Liver (tissue), 9 donors: Measurements from ENCODE around the gene FRYL. TPM values are rescaled to one million over a fixed set of nuclear protein-coding genes. Genes with fewer than 3 reads are reported as not detected.

Source experiments
- DNase-seq: peaks from one replicate; pipeline ENCODE4 v3.0.0-alpha.2; 2017; ENCODE audit warnings: low spot score
- H3K27ac ChIP-seq, 2 donors: one replicate each; pipeline ENCODE4 v1.7.0; 2013; ENCODE audit warnings: inconsistent platforms in 2 of 2, low read length in 2 of 2, control low read depth in 1 of 2, low read depth in 1 of 2, mild to moderate bottlenecking in 1 of 2
- H3K27me3 ChIP-seq, 4 donors: one replicate each; pipeline versions ENCODE4 v1.6.1 to v1.7.0; 2013; ENCODE audit warnings: low read length in 3 of 4, inconsistent platforms in 1 of 4, mild to moderate bottlenecking in 1 of 4, moderate library complexity in 1 of 4; ENCODE audit not compliant: control insufficient read depth in 4 of 4, insufficient read depth in 4 of 4
- H3K36me3 ChIP-seq, 4 donors: one replicate each; pipeline versions ENCODE4 v1.6.1 to v1.7.0; 2013; ENCODE audit warnings: low read length in 3 of 4, mild to moderate bottlenecking in 3 of 4, low read depth in 1 of 4, moderate library complexity in 1 of 4; ENCODE audit not compliant: control insufficient read depth in 4 of 4, insufficient read depth in 3 of 4
- H3K4me1 ChIP-seq, 4 donors: one replicate each; pipeline versions ENCODE4 v1.6.1 to v1.7.0; 2013; ENCODE audit warnings: low read length in 3 of 4, mild to moderate bottlenecking in 3 of 4, moderate library complexity in 1 of 4; ENCODE audit not compliant: control insufficient read depth in 4 of 4, insufficient read depth in 4 of 4
- H3K4me3 ChIP-seq, 3 donors: one replicate each; pipeline versions ENCODE4 v1.6.1 to v1.7.0; 2013; ENCODE audit warnings: low read length in 3 of 3, control low read depth in 1 of 3, low read depth in 1 of 3, mild to moderate bottlenecking in 1 of 3
- H3K9ac ChIP-seq, 2 donors: one replicate each; pipeline ENCODE4 v1.7.0; 2013; ENCODE audit warnings: low read length in 2 of 2, mild to moderate bottlenecking in 2 of 2, moderate library complexity in 2 of 2, control low read depth in 1 of 2, low read depth in 1 of 2
- H3K9me3 ChIP-seq, 4 donors: one replicate each; pipeline versions ENCODE4 v1.6.1 to v1.7.0; 2013; ENCODE audit warnings: low read length in 3 of 4; ENCODE audit not compliant: control insufficient read depth in 4 of 4
- ATF3 ChIP-seq: IDR thresholded peaks from 2 replicates; pipeline ENCODE4 v1.6.1; 2016; ENCODE audit warnings: antibody characterized with exemption
- CTCF ChIP-seq: fragments of 150-350 bp; IDR thresholded peaks from 2 replicates; pipeline ENCODE4 v1.5.1; 2017; ENCODE audit warnings: improper control_type of control experiment, low read depth, low read length; ENCODE audit not compliant: missing input control
- FOXA1 ChIP-seq: IDR thresholded peaks from 2 replicates; pipeline ENCODE4 v1.6.1; 2016; ENCODE audit warnings: antibody characterized with exemption
- FOXA2 ChIP-seq: IDR thresholded peaks from 2 replicates; pipeline ENCODE4 v1.6.1; 2016; ENCODE audit warnings: antibody characterized with exemption
- GABPA ChIP-seq, 2 donors: IDR thresholded peaks in 1 of 2; conservative IDR thresholded peaks in 1 of 2; 2 replicates each; pipeline ENCODE4 v1.6.1; 2016; ENCODE audit warnings: antibody characterized with exemption in 2 of 2, mild to moderate bottlenecking in 1 of 2, moderate library complexity in 1 of 2
- HNF4A ChIP-seq, 2 donors: conservative IDR thresholded peaks; 2 replicates each; pipeline ENCODE4 v1.6.1; 2016; ENCODE audit warnings: antibody characterized with exemption in 2 of 2, mild to moderate bottlenecking in 2 of 2
- HNF4G ChIP-seq: IDR thresholded peaks from 2 replicates; pipeline ENCODE4 v1.6.1; 2016; ENCODE audit warnings: antibody characterized with exemption
- JUND ChIP-seq, 2 donors: IDR thresholded peaks; 2 replicates each; pipeline ENCODE4 v1.6.1; 2016; ENCODE audit warnings: antibody characterized with exemption in 2 of 2
- MAX ChIP-seq: IDR thresholded peaks from 2 replicates; pipeline ENCODE4 v1.6.1; 2016; ENCODE audit warnings: antibody characterized with exemption
- NR2F2 ChIP-seq: IDR thresholded peaks from 2 replicates; pipeline ENCODE4 v1.6.1; 2016; ENCODE audit warnings: antibody characterized with exemption
- RAD21 ChIP-seq, 2 donors: IDR thresholded peaks; 2 replicates each; pipeline ENCODE4 v1.6.1; 2016; ENCODE audit warnings: antibody characterized with exemption in 2 of 2, mild to moderate bottlenecking in 2 of 2
- REST ChIP-seq: IDR thresholded peaks from 2 replicates; pipeline ENCODE4 v1.6.1; 2016; ENCODE audit warnings: antibody characterized with exemption, mild to moderate bottlenecking
- RXRA ChIP-seq, 2 donors: IDR thresholded peaks; 2 replicates each; pipeline ENCODE4 v1.6.1; 2017 to 2018; ENCODE audit warnings: antibody characterized with exemption in 2 of 2, mild to moderate bottlenecking in 1 of 2
- SP1 ChIP-seq: IDR thresholded peaks from 2 replicates; pipeline ENCODE4 v1.6.1; 2018; ENCODE audit warnings: antibody characterized with exemption, mild to moderate bottlenecking
- TAF1 ChIP-seq: conservative IDR thresholded peaks from 2 replicates; pipeline ENCODE4 v1.6.1; 2016; ENCODE audit warnings: antibody characterized with exemption, mild to moderate bottlenecking
- YY1 ChIP-seq: IDR thresholded peaks from 2 replicates; pipeline ENCODE4 v1.6.1; 2016; ENCODE audit warnings: antibody characterized with exemption, mild to moderate bottlenecking
- ZBTB33 ChIP-seq: IDR thresholded peaks from 2 replicates; pipeline ENCODE4 v1.6.1; 2016; ENCODE audit warnings: antibody characterized with exemption
- WGBS: extraction: QIAGEN DNeasy Blood & Tissue Kit; methylation state at CpG from one replicate; pipeline ENCODE4 v1.1.7; 2013; 5-methylcytosine and 5-hydroxymethylcytosine counted together
- polyA plus RNA-seq, 2 donors: library from polyadenylated mRNA; stranded (reverse) in 1 of 2; unstranded in 1 of 2; fragments of 200-250 nt in 1 of 2; fragments of >200 nt in 1 of 2; fragmentation: Nextera tagmentation in 1 of 2; extraction: Ambion mirVana in 1 of 2; gene quantifications; one replicate each; pipeline versions ENCODE4 v1.2.1 to v1.2.3, GENCODE V29; 2013 to 2015
- total RNA-seq, 2 donors: library from RNA; depleted of rRNA; stranded (reverse); fragments of >200 nt; gene quantifications; one replicate each; pipeline ENCODE4 v1.2.3, GENCODE V29; 2014
- donor health status: healthy.
- donor health status: healthy.
- donor health status: healthy.
- donor health status: healthy.
- donor health status: healthy.

FRYL gene
- total and polyA plus RNA-seq, 4 donors = 5.3 to 79.0 (median 27.2) TPM

- no peaks in the 10 kb centered on the region for H3K36me3 ChIP-seq
- H3K9me3 ChIP-seq = no peaks in the 10 kb centered on the region
- TF ChIP-seq ZBTB33 (no peak), TAF1 (no peak), MAX (no peak), REST (no peak), YY1 (no peak), ATF3 (no peak), NR2F2 (no peak), FOXA2 (no peak), HNF4A (conservative IDR thresholded peaks at IDR 0.05) (no peak), CTCF (no peak), HNF4G (no peak), GABPA (IDR thresholded peaks at IDR 0.05 in 1 of 2, conservative IDR thresholded peaks at IDR 0.05 in 1 of 2) (no peak), RXRA (IDR thresholded peaks at IDR 0.05) (no peak), FOXA1 (no peak)
- no peak overlapping the region for H3K4me3 ChIP-seq
- WGBS = 96% methylated on average over 2 of the region's 2 CpGs
- H3K27me3 ChIP-seq = no peaks in the 10 kb centered on the region
- peaks cover 0 to 4% (median 0%) of the 10 kb centered on the region in 4 donors for H3K4me1 ChIP-seq
- H3K9ac ChIP-seq = no peak overlapping the region
- no peak for DNase-seq
- H3K27ac ChIP-seq = no peak overlapping the region
These were observed 52.2 kb downstream of the FRYL start for GRCh38 chr4:48727666-48728459.

GRCh38 chr4:48725414-48725813 lies 54.7 kb downstream of the FRYL start:
- peaks cover 0 to 4% (median 0%) of the 10 kb centered on the region in 4 donors for H3K4me1 ChIP-seq
- no peaks in the 10 kb centered on the region for H3K36me3 ChIP-seq
- H3K9me3 ChIP-seq = no peaks in the 10 kb centered on the region
- no peak overlapping the region for H3K9ac ChIP-seq
- no peak for DNase-seq
- no peaks in the 10 kb centered on the region for H3K27me3 ChIP-seq
- H3K27ac ChIP-seq = no peak overlapping the region
- WGBS = 95% methylated on average over 7 of the region's 7 CpGs
- no peak overlapping the region for H3K4me3 ChIP-seq
- TF ChIP-seq SP1 (no peak), NR2F2 (no peak), REST (no peak), MAX (no peak), CTCF (no peak), HNF4A (conservative IDR thresholded peaks at IDR 0.05) (no peak), YY1 (no peak), RAD21 (IDR thresholded peaks at IDR 0.05) (no peak), JUND (IDR thresholded peaks at IDR 0.05) (no peak)
